Hematopoietic multipotent progenitor cell treated with erythropoietin and hydrocortisone succinate and interleukin-3 and kit ligand, for 4 days (in vitro differentiated cells): ENCODE measurements around the gene CHRNA4.

Experiments used
- DNase-seq: peaks from one replicate; pipeline ENCODE4 v3.0.0-alpha.2; 2015

The CHRNA4 gene

DNA sequence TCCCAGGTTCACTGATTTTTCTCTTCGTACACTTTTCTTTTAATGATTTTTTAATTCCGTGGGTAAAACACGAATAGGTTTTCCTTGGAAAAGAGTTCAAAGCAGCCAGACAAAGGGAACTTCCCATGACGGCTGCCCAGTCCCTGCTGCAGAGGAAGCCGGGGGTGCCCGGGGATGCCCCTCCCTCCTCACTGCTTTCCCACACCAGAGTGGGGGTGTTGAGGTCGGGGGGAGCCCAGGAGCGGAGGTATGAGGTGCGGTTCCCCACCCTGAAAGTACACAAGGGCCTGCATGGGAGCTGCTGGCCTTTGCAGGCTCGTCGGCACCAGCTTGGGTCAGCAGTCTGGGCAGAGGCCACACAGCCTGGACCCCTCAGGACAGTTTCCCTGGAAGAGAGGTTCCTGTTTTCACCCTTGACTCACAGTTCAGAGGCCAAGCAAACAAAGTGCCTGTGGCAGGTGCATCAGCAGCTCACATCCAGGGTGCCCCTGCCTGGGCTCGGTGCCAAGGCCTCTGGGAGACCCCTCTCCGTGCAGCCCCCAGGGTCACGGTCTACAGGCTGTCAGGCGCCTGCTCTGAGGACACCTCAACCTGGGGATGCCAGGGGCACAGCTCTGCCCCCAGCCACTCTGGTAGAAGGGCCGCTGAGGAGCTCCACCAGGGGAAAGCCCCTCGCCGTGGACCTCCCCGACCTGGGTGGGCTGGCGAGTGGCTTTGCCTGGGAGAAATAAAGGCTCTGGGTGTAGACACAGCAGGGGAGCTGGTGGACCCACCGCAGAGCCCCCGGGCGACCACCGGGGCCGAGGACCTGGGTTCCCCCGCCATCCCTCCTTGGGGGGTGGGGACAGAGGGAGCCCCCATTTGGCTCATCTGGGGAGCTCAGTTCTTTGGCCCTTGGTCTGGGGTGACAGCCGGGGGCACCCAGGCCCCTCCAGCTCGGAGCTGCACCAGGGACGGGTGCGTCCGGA is 15.4 kb upstream of the CHRNA4 start:
- DNase-seq, result no peak

DNA sequence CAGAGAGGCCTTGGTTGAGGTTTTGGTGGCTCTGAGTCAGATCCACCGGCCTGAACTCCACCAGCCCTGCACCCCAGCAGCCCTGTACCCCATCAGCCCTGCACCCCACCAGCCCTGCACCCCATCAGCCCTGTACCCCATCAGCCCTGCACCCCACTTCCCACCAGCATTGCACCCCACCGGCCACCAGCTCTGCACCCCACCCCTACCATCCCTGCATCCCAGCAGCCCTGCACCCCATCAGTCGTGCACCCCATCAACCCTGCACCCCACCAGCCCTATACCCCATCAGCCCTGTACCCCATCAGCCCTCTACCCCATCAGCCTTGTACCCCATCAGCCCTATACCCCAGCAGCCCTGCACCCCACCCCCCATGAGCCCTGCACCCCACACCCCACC is 14.3 kb upstream of the CHRNA4 start:
- no peak for DNase-seq

DNA sequence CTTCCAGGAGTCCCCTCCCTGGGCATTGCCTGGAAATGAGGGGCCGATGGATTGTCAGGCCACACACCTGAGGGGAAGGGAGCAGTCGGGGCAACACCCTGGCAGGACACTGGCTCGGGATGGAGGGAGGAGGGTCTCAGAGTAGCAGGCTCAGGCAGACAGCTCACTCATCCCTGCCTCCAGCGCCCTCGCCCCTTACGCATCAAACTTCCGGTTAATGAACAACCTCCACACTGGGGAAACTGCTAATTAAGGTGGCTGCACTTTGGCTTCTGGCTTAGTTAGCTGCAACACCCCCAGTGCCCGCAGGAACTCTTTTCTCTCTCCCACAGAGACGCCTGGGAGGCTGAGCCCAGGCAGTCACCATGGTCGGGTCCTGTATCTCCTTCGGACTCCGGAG is 13.4 kb upstream of the CHRNA4 start:
- no peak for DNase-seq

DNA sequence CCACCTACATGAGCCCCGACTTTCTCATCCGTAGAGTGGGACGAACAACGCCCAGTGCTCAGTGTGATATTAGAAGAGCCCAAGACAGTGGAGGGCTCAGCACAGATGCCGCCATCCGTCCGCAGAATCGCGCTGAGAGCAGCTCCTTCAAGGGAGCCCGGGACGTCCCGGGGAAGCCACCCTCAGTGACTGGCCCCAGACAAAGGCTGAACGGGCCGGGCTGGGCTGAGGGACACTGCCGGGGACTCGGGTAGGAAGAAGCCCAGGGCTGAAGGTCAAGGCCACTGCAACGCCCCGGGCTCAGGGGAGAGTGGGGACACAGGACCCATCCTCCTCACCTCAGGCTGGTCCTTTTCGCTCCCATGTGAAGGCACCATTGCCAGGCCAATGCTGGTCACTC is 12.8 kb upstream of the CHRNA4 start:
- no peak for DNase-seq

DNA sequence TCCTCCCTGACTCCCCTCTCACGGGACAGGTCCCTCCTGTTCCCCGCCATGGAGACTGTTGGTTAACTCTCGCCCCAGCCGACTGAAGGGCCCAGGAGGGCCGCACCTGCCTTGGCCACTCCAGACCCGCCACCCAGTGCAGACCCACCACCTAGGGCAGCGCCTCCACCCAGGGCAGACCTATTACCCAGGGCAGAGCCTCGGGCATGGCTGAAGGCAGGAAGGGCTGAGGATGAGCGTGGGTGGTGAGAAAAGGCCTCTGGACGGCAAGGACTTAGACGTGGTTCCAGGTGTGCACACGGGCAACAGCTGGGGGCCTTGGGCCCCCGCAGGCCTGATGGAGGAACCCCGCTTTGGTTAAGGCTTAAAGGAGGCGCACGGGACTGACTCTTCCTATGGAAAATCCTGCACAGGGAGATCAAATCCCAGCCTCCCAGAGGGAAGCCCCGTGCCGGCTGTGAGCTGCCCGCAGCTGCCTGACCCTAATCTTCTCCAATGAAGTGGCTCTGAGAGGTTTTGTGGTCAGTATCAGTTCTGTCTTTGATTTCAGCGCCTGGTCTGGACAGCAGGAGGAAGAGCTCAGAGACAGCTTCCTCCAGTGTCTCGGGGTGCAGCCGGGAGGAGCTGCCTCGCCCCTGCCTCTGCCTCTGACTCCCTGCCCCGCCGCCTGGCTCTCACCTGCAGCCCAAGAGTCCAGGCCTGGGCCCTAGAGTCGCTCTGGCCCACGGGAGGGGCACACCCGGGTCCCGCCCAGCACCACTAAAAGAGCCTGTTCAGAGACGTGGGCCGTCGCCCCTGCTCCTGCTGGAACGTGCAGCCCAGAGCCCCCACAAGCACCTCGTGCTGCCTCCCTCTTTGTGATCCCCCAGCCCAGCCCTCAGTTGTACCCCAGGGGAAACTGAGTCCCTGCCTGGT is 12.1 kb upstream of the CHRNA4 start:
- no peak for DNase-seq

DNA sequence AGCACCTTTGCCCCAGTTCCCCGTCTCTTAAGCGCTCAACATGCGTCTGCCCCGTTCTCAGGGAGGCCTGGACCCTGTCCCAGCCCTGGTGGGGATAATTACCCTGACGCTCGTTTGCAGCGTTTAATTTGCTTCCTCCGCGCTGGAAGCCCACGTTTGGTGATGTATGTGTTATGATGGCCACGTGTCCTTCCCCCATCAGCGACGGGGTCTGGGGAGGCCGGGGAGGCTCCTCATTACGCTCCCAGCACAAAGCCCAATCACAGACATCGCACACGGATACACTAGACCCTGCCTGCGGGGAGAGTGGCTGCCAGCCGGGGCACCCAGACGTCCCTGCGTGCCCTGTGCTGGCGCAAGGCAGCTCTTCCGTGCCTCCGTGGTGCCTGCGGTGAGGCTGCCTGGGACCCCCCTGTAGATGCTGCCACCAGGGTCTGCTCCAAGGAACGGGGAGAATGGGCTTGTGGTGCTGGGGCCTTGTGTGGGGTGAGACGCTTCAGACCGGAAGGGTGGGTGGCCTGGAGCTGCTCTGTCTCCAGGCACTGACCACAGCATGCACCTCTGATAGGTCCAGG is 10.2 kb upstream of the CHRNA4 start:
- no peak for DNase-seq

DNA sequence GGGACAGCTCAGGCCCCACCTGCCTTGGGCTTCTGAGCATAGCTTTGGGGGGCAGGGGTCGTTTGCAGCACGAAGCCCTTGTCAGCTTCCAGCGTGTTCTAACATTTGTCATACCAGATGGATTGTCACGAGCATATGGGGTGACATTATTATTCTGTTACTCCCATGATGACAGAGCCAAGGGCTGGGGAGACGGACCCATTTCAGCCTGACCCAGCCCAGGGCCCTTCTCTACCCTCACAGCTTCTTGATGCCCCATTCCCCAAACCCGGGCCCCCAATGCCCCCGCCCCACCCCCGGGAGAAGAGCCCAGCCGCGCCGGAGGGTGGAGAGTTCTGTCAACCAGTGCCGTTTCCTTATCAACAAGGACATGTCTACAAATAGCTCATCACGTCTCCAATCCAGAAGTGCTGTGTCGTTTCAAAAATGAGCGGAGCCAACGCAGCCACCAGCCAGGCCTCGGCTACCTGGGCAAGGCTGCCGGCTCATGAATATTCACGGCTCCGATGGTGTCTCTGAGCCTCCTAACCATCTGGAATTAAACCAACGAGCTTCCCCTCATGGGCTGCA is 9.6 kb upstream of the CHRNA4 start:
- DNase-seq, result no peak

DNA sequence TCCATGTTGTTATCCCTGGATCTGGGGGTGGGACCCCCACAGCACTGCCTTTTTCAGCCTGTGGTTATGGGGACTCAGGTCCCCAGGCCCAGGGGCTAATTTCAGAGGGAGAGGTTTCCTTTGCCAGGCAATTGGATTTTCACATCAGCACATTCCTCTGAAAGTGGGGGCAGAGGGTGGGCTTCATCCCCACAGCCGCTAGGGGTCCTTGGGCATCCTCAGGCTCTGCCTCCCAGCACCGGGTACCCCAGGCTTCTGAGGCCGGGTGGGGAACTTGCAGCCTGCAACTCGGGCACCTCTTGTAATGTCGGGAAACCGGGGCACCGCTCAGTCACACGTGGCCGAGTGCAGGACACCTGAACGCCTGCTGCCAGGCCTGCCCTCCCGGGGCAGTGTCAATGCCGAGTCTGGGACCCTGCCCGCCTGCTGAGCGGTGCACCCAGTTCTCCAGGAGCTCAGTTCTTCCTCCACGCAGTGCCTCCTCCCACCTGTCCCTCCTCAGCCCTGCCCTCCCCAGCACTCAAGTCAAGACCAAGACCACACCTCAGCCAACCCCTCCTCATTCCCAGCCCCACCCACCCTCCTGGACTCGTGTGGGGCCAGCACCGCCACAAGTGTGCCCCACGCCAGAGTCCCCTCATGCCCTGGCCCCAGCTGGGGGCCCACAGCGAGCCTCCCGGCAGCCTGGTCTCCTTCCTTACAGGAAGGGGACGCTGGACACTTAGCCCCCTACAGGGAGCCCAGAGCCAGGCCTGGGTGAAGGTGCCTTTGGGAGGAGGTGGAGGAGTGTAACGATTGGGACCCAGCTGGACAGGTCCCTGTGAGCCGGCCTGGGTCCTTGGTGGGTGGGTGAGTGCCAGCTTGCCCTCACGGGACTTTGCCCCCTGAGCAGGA is 8.8 kb upstream of the CHRNA4 start:
- no peak for DNase-seq

DNA sequence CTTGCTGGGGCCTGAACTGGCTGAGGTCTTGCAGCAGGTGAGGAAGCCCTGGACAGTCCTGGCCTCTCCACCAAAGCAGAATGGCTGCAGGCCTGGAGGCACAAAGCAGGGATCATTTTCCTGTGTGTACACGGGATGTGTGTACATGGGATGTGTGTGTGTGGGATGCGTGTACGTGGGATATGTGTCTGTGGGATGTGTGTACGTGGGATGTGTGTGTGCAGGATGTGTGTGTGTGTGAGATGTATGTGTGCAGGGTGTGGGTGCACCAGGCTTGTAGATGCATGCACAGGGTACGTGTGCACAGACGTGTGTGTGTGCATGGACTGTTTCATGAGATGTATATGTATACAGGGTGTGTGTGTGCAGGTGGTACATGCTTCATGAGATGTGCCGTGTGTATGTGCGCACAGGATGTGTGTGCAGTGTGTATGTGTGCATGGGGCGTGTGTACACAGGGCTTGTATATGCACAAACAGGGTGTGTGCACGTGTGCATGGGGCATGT is 7.9 kb upstream of the CHRNA4 start:
- DNase-seq, result no peak

DNA sequence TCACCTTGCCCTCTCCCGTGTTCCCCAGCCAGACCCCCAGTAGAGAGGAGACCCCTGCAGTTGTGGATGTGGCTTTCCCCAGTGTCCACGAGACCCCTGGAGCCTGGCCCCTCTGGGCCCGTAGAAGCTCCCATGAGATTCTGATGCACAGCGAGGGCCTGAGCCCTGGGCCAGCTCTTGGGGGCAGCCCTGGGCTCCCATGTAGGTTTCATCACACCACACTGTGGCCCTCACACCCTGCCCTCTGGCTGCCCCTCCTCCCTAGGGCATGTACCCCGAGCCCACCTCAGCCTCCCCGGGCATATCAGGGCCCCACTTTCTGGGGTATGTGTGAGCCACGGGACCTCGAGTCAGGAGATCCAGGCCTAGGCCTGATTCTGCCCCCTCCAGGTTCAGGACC is 7.0 kb upstream of the CHRNA4 start:
- DNase-seq, result no peak

DNA sequence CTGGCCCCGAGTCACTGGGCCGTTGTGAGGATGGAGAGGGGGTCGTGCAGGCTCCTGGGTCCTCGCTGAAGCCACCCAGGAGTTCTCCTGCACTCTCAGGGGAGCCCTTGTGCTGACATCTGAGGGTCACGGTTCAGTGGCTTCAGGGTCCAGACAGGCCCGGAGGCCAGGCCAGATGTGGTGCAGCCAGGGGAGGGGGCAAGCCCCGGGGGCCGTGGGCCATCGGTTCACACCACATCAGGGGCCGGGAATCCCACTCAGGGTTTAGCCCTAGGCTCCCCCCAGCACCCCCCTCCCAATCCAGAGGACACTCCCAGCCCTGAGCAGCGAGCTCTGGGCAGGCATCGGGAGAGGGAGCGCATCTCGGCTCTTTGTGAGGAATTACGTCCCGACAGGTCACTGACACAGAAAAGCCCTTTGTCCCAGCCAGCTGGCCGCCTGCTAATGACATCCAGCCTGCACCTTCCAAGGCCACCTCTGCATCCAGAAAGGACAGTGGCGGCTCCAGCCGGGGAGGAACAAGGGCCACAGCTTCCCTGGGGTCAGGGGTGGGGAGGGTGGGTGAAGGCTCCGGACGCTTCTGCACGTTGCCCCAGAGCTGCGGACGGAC is 6.4 kb upstream of the CHRNA4 start:
- no peak for DNase-seq

DNA sequence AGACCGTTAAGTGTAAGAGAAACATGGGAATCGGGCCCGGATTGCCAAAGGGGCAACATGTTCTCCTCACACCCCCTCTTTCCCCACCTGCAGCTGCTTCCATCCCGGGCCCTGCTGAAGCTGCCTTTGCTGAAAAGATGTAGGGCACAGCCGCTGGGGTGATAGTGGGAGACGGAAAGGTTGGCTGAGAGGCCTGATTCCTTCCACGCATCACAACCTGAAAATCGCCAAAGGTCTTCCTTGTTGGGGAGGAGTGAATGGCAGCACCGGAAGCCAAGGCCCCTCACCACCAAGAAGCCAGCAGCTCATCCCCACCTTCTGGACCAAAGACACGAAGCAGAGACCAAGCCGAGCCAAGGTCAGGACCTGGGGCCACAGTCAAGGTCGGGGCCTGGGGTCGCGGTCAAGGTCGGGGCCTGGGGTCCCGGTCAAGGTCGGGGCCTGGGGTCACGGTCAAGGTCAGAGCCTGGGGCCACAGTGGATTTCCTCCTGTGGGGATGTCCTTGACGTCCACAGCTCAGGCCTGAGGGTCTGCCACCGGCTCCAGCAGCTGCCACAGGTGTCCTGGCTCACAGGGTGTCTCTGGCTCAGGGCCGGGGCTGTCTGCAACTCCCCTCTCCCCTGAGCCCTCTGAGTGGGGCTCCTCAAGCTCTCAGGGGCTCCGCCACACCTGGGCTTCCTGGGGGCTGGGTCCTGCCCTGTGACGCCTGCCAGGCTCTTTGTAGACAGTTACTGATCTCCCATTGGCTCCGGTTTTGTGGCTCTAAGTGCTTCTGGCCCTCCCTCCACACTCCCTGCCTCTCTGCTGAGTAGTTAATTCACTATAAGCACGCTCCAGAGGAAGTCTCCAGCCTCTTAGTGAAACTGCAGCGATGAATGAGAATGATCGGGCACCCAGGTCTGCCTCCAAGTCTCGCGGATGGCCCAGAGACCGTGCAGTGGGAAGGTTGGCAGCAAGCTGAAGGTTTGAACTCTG is 5.5 kb upstream of the CHRNA4 start:
- DNase-seq, result no peak

DNA sequence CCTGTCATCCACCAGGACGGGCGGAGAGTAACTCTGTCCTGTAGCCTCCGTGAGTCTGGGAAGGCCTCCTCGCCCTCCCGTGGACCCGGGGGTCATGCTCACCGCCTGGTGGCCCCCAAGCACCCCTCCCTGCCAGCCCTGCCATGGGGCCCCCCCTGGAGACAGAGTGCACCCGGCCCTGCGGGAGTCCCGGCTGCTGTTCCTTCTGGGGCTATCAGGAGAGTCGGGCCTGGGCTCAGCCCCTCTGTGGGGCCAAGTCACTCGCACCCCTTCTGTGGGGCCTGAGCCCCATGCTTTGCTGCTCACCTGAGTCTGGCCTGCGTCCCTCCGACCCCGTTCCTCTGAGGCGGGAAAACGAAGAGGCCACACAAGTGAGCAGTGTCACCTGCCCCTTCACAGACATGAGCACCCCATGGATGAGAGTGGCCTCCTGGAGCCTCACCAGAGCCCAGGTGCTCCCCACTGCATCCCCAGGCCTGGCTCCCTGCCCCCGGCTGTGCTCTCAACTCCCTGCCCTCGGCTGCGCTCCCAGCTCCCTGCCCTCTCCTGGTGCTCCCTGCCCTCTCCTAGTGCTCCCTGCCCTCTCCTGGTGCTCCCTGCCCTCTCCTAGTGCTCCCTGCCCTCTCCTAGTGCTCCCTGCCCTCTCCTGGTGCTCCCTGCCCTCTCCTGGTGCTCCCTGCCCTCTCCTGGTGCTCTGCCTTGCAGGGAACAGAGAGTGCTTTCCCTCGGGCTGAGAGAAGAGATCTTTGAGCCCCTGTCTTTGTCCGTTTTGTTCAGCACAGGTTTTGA is 4.6 kb upstream of the CHRNA4 start:
- no peak for DNase-seq

DNA sequence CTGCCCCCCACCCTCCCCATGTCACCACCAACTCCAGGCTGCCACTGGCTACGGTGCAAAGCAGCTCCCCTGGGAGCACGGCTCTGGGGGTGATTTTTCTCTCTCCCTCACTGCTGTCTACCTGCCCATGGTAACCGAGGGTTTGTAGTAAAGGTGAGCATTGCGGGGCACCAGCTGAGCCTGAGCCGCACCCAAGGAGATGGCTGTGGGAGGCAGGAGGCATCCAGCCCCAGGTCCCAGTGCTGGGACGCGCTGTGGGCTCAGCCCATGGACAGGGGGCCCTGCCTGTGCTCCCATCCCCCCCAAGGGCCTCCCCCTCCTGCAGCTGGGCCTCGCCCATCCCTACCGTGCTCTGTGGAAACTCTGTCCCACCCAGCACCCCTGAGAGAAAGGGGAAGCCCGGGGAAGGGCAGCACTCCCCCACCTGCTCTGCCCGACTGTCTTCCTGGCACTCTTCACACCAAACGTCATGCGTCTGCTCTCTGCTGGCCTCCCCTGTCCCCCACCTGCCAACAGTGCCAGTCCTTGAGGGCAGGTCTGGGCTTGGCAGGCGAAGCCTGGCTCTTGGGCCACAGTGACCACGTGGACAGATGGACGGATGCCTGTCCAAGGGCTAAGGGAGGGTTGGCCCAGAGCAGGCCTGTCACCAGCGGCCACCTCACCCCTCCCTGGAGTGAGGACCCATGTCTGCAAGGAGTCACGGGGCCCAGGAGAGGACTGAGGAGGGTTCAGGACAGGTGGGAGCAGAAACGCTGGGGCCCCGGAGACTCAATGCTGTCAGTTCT is 3.8 kb upstream of the CHRNA4 start:
- DNase-seq, result no peak

DNA sequence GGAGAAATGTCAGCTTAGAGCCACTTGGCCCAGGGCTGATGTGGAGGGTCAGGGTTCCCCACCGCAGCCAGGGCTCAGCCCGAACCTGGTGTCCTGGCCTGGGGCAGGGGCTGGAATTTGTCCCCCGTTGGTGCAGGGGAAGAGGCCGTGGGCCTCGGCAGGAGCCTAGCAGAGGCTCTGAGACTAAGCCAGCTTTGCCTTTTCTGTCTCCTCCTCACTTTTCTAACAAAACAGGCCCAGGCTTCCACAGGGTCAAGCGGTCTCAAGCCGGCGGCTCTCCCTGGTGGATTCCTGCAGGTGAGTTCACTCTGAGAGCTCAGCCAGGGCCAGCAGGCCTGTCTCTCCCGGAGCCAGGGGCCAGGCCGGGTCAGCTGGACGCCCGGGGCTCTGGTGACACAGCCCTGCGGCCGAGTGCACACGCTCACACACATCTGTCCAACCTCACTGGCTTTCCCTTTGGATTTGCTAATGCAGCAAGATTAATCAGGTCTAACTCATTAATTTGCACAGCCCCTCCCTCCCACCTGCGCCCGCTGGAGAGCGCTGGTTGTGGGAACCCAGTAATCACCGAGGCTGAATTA is 2.9 kb upstream of the CHRNA4 start:
- DNase-seq, result no peak

DNA sequence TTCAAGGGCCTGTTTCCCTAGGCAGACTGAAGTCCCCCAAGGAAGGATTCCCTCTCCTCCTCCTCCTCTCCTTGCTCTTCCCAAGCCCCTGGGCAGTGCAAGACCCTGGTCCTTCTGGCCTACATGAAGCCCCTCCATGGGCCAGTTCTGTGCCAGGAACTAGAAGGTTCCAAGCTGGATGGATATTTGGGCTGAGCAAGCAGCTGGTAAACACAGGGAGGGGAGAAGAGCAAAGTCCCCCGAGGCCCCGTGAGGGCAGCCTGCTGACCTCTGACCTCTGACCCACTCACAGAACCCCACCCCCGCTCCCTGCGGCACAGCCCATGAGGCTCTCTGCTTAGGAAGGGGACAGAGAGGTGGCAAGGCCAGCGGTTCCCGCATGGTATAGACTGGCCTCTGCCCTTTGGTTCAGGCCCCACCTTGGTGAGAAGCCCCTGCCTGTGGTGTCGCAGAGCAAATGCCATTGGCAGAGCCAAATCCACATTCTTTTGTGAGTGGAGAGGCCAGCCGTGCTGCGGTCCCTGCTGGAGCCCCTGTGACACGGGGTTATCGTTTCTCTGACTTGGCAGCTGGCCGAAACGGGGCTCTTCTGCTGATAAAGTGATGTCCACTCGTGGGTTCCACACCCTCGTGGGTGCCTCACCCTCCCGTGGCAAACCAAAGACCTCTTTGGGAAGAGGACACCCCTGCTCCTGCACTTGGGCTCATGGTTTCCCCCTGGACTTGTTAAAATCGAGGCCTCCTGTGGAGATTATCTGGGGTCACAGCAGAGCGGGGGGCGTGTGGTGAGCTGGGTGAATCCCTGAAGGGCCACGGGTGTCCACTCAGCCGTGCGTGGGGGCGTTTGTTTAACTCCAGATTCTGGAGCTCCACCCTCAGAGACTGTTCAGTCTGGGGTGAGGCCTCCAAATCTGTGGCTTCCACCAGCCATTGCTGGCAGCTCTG is 2.1 kb upstream of the CHRNA4 start:
- DNase-seq, result no peak
